ENCODE measurements around the gene TUBA1C. TPM values are rescaled to one million over a fixed set of nuclear protein-coding genes. Genes with fewer than 3 reads are reported as not detected.
"Not testable (repeated sequence)": the region's sequence is repeated elsewhere in the genome, so short reads cannot be mapped to it uniquely, and the experiment has no call there.

The TUBA1C gene
- polyA plus RNA-seq, 1 experiment, result 947 TPM

- CTCF ChIA-PET, result interaction anchor here (2.3 kb wide), 1 partner anchor 17 kb away, joined by 8 read pairs; no protein-coding TSS in a partner anchor
- H3K27ac ChIP-seq (ENCODE audit: low read depth, low read length), result no peak overlapping the region
- TF ChIP-seq CTCF (IDR thresholded peaks at IDR 0.05; ENCODE audit: low read depth, low read length), result no peak
- POLR2A ChIA-PET, result no interaction called here
- no peak overlapping the region for H3K4me3 ChIP-seq (ENCODE audit: low read depth, low read length)
- no peak for DNase-seq (ENCODE audit: low read depth, low spot score)
- H3K27me3 ChIP-seq (ENCODE audit: control insufficient read depth, insufficient read depth, low read length), result no peaks in the 10 kb centered on the region
- no peaks in the 10 kb centered on the region for H3K9me3 ChIP-seq (ENCODE audit: control insufficient read depth, insufficient read depth, low read length)
These were observed 11.8 kb upstream of the TUBA1C start for GRCh38 chr12:49253033-49253623.

GRCh38 chr12:49255456-49255855 lies 9.4 kb upstream of the TUBA1C start:
- DNase-seq (ENCODE audit: low read depth, low spot score); H3K4me3 ChIP-seq (ENCODE audit: low read depth, low read length); POLR2A ChIA-PET; H3K9me3 ChIP-seq (ENCODE audit: control insufficient read depth, insufficient read depth, low read length); H3K27ac ChIP-seq (ENCODE audit: low read depth, low read length); H3K27me3 ChIP-seq (ENCODE audit: control insufficient read depth, insufficient read depth, low read length): not testable (repeated sequence)
- CTCF ChIA-PET, result interaction anchor here (2.3 kb wide), 1 partner anchor 19 kb away, joined by 8 read pairs; no protein-coding TSS in a partner anchor

DNA sequence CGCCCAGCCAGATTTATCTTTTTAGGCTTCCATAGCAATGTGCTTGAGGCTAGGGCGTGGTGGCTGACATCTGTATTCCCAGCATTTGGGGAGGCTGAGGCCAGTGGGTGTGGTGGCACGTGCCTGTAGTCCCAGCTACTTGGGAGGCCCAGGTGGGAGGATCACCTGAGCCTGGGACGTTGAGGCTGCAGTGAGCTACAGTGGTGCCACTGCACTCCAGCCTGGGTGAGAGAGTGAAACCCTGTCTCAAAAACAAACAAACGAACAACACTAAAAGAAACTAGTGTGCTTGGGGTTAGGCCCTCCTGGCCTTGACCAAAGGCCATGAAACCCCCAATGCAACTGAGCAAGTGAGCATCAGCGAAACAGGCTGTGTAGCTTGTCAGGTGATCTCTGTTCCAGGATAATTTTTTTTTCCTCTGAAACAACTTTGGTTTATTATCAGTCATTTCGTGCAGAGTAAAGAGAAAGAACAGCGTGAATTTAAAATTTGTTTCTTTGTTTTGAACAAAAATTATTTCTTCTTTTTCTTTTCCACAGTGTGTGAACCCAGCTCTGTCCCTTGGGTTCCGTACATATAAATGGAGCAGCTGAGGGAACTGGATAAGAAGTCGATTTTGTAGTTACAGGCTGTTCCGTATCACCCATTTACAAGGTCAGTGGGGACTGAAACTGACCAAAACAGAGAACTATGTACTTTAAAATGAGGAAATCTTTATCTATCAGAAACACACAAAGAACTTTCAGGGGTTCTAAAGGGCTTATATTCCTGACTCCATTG lies 8.8 kb upstream of the TUBA1C start:
- CTCF ChIA-PET, result no interaction called here

GRCh38 chr12:49257508-49258184 lies 7.2 kb upstream of the TUBA1C start:
- not testable (repeated sequence) for H3K27ac ChIP-seq (ENCODE audit: low read depth, low read length); DNase-seq (ENCODE audit: low read depth, low spot score); H3K9me3 ChIP-seq (ENCODE audit: control insufficient read depth, insufficient read depth, low read length); H3K4me3 ChIP-seq (ENCODE audit: low read depth, low read length); H3K27me3 ChIP-seq (ENCODE audit: control insufficient read depth, insufficient read depth, low read length)
- POLR2A ChIA-PET, result interaction anchor here (0.6 kb wide), 1 partner anchor 22 kb away, joined by 3 read pairs; no protein-coding TSS in a partner anchor
- CTCF ChIA-PET, result interaction anchor here (1.0 to 1.3 kb wide), 2 partner anchors 127 to 169 kb away, joined by 4 to 5 read pairs; no protein-coding TSS in a partner anchor

More for the DNA sequence above, 8.8 kb upstream of the TUBA1C start:
- Histone ChIP-seq H3K27me3 (ENCODE audit: control insufficient read depth, insufficient read depth, low read length) (no peaks in the 10 kb centered on the region), H3K27ac (ENCODE audit: low read depth, low read length) (no peak overlapping the region), H3K4me3 (ENCODE audit: low read depth, low read length) (no peak overlapping the region), H3K9me3 (ENCODE audit: control insufficient read depth, insufficient read depth, low read length) (no peaks in the 10 kb centered on the region)
- DNase-seq (ENCODE audit: low read depth, low spot score), result no peak
- no peak for TF ChIP-seq CTCF (IDR thresholded peaks at IDR 0.05; ENCODE audit: low read depth, low read length)
- POLR2A ChIA-PET, result no interaction called here

GRCh38 chr12:49259452-49259851 lies 5.4 kb upstream of the TUBA1C start:
- POLR2A ChIA-PET, result interaction anchor here (0.7 to 1.7 kb wide), 2 partner anchors 31 to 129 kb away, joined by 4 to 5 read pairs; partner anchors contain the start of gene TUBA1B
- no peak overlapping the region for H3K27ac ChIP-seq (ENCODE audit: low read depth, low read length)
- CTCF ChIA-PET, result no interaction called here
- H3K27me3 ChIP-seq (ENCODE audit: control insufficient read depth, insufficient read depth, low read length), result no peaks in the 10 kb centered on the region
- no peak overlapping the region for H3K4me3 ChIP-seq (ENCODE audit: low read depth, low read length)
- TF ChIP-seq CTCF (IDR thresholded peaks at IDR 0.05; ENCODE audit: low read depth, low read length), result no peak
- H3K9me3 ChIP-seq (ENCODE audit: control insufficient read depth, insufficient read depth, low read length), result no peaks in the 10 kb centered on the region
- no peak for DNase-seq (ENCODE audit: low read depth, low spot score)
